H4 (cell line): ENCODE results near the gene SLC5A2. TPM values are rescaled to one million over a fixed set of nuclear protein-coding genes. Genes with fewer than 3 reads are reported as not detected.
"Not testable (repeated sequence)": the region's sequence is repeated elsewhere in the genome, so short reads cannot be mapped to it uniquely, and the experiment has no call there.

ENCODE experiments used
- DNase-seq: peaks from one replicate; pipeline ENCODE4 v3.0.0-alpha.2; 2015; ENCODE audit warnings: low spot score
- total RNA-seq: library from RNA; depleted of rRNA; stranded (reverse); fragments of >200 nt; shearing (Covaris generic); gene quantifications from 2 replicates; pipeline ENCODE4 v1.2.3, GENCODE V29; 2014

Gene SLC5A2
- total RNA-seq, 1 experiment from 2014 or later: not detected

DNA sequence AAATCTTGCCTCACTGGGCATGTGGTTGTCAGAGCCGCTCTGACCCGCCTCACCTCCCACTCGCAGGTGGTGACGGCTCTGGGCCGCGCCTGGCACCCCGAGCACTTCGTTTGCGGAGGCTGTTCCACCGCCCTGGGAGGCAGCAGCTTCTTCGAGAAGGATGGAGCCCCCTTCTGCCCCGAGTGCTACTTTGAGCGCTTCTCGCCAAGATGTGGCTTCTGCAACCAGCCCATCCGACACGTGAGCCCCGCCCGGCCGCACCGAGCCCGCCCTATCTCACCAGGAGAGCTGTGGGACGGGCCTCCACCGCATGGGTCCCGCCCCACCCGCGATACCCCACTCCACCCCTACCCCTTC is 7.0 kb upstream of the SLC5A2 start:
- DNase-seq: no peak

DNA sequence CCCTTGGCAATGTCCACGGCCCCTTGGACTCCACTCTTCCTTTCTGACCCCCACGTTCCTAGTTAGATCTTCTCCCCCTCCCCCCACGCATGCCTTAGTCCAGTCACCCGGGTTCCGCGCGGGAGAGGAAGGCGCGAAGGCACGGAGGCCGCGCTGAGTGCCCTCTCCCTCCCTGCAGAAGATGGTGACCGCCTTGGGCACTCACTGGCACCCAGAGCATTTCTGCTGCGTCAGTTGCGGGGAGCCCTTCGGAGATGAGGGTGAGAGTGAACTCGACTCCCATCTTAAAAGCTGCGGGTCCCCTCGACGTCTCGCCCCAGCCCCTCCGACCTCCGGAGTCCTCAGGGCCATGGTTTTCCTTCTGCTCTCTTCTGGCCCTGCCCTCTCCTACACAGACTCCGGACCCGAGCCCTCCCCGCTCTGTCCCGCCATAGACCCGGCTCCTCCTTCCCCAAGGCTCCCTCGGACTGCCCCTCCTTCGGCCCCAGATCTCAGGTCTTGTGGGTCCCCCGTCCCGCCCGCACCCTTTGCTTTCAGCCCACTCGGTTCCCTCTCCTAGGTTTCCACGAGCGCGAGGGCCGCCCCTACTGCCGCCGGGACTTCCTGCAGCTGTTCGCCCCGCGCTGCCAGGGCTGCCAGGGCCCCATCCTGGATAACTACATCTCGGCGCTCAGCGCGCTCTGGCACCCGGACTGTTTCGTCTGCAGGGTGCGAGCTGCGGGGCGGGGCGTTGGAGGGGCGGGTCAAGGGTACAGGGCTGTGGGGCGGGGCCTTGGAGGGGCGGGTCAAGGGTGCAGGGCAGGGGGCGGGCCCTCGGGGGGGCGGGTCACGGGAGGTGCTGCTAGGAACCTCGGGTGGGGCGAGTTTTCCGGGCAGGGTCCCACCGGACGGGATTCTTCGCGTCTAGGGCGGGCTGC is 6.4 kb upstream of the SLC5A2 start:
- no peak for DNase-seq

DNA sequence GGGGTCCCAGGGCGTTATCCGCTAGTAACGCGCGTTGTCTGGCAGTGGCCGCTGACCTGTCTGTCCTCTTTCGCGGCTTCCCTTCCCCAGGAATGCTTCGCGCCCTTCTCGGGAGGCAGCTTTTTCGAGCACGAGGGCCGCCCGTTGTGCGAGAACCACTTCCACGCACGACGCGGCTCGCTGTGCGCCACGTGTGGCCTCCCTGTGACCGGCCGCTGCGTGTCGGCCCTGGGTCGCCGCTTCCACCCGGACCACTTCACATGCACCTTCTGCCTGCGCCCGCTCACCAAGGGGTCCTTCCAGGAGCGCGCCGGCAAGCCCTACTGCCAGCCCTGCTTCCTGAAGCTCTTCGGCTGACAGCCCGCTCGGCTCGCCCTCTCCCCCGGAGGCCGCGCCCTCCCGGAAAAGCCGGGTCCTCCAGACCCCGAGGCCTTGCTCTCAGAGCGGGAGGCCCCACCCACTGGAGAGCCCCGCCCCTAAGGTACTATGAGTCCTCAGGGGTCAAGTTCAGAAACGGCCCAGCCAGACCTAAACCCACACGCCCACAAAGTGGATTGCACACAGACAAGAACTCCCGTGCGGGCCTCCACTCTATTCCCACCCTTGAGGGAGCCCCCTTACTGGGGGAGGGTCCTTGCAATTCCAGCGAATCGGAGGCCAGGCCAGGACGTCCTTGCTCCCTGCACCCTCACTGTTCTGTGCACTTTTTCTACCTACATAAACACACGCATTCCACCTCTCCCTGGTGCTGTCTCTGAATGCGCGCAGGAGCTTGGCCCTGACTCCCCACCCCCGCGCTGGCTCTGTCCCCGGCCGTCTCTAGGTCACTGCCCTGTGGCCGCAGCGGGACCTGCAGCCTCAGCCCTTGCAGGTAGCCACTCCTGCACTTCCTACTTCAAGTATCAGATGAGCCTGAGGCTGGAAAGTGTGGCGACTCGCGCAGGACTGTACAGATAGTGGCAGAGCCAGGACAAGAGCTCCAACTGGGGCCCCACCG is 5.4 kb upstream of the SLC5A2 start:
- no peak for DNase-seq

DNA sequence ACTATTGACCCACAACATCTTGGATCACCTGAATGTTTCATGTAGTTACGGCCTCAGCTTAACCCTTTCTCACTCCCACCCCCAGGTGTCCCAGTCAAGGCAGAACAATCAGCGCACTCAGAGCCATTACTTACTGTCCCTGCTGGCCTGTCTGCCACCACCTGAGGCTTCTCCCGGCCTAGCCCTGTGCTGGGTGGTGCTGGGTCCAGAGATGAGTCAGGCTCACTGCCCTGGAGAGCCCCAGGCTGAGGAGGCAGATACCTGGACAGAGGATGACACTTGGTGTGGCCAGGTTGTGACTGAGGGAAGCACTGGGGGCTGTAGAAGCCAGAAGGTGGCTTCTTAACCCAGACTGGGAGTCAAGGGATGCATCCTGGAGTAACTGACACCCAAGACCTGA is 4.0 kb upstream of the SLC5A2 start:
- no peak for DNase-seq

DNA sequence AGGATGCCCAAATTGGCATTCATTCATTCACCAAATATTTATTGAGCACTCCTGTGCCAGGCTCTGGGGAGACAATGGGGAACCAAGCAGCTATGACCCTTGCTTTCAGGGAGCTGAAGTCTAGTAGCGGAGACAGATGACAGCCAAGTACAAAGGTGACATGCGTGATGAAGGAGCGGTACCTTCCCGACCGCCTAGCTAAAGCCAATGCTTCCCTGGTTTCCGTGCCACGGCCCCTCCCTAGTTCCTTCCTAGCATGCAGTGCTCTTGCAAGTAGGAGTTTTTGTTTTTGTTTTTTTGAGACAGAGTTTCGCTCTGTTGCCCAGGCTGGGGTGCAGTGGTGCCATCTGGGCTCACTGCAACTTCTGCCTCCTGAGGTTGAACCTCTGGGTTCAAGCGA is 3.2 kb upstream of the SLC5A2 start:
- no peak for DNase-seq

DNA sequence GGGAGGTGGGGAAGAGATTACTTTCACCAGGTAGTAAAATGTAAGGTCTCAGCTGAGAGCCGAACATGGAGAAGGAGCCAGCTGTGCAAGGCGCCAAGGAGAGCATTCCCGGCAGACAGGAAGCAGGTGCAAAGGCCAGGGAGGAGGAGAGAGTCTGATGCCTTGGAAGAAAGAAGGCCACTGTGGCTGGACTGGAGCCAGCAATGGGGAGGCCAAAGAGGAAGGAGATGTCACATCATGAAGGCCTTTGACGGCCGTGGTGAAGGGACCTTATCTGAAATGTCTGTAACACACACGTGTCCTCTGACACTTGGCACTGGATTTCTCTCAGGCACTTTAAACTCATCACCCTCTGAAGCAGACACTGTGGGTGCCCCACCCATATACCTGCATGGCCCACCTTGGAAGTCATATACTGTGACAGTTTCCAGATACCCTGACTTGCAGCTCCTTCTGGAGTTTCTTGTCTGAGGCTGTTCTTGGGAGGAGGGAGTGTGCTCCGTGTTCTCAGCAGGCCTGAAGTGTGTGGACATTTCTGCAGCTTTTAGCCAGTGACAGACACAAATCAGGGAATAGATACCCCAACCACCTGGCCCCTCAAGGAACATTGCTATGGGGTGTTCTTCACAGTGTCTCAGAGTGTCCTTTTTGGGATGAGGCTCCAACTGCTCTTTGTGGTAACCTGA is 1.9 kb upstream of the SLC5A2 start:
- DNase-seq: no peak

DNA sequence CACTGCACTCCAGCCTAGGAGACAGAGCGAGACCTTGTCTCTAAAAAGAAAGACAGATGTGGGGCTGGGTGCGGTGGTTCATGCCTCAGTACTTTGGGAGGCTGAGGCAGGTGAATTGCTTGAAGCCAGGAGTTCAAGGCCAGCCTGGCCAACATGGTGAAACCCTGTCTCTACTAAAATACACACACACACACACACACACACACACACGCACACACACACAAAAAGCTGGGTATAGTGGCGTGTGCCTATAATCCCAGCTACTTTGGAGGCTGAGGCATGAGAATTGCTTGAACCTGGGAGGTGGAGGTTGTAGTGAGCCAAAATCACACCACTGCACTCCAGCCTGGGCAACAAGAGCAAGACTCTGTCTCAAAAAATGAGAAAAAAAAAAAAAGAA is 1.1 kb downstream of the SLC5A2 start:
- not testable (repeated sequence) for DNase-seq

DNA sequence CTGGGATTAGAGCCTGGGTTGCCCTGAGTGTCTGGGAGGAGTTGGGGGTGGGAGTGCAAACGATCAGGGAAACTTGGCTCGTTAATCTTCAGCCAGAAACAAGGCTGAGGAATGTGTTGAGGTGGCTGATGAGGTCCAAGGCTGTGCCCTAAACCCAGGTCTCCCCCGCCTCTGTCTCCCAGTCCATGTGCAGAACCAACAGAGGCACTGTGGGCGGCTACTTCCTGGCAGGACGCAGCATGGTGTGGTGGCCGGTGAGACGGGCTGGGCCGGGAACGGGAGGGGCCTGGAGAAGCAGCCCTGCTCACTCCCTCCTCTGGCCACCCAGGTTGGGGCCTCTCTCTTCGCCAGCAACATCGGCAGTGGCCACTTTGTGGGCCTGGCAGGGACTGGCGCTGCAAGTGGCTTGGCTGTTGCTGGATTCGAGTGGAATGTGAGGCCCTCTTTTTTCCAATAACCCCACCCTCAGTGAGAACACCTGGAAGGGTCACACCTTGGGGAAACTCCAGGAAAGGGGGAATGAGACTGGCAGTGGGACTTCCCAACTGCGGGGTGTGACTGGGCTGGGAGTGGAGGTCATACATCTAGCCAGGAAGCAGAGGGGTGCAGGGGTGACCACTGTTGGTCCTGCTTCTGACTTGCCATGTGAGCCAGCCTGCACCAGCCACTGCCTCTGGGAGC is 1.7 kb downstream of the SLC5A2 start:
- DNase-seq: peak; percentile 27

DNA sequence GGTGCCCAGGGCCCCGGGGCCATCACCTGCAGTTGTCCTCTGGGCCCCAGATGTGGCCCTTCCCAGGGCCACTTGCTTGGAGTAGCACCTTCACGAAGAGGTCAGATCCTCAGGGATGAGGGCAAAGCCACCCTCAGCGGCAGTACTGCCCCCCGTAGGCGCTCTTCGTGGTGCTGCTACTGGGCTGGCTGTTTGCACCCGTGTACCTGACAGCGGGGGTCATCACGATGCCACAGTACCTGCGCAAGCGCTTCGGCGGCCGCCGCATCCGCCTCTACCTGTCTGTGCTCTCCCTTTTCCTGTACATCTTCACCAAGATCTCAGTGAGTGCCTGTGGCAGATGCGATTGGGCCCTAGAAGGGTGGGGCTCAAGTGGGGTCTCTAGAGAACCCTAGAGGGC is 2.6 kb downstream of the SLC5A2 start:
- DNase-seq: no peak

DNA sequence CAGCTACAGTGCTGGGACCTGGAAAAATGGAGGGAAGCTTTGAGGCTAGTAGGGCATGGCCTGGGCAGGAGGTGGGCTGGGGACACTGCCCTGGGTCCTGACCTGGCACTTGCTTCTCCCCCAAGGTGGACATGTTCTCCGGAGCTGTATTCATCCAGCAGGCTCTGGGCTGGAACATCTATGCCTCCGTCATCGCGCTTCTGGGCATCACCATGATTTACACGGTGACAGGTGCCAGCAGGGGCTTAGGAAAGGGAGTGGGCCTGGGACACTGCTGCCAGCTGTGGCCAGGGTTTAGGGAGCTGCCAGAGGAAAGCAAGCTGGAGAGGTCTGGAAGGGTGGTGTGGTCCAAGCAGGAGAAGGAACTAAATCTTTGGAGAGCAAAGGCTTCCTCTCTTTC is 3.1 kb downstream of the SLC5A2 start:
- DNase-seq: no peak

DNA sequence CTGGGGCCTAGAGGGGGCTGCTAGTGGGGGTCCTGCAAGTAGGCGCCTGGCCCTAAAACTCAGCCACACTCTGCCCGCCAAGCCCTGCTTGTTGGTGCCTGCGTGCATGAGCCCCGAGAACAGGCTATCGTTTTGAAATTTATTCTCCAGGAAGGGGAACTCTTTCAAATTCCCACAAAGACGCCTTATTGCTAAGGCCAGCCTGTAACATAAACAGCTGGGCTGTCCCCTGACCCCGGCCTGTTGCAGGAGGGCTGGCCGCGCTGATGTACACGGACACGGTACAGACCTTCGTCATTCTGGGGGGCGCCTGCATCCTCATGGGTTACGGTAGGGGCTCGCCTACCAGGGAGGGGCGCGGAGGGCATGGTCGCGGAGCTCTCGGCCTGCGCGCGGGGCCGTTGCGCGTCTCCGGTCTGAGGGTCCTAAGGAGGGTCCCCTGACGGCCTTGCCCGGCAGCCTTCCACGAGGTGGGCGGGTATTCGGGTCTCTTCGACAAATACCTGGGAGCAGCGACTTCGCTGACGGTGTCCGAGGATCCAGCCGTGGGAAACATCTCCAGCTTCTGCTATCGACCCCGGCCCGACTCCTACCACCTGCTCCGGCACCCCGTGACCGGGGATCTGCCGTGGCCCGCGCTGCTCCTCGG is 4.3 kb downstream of the SLC5A2 start:
- no peak for DNase-seq

DNA sequence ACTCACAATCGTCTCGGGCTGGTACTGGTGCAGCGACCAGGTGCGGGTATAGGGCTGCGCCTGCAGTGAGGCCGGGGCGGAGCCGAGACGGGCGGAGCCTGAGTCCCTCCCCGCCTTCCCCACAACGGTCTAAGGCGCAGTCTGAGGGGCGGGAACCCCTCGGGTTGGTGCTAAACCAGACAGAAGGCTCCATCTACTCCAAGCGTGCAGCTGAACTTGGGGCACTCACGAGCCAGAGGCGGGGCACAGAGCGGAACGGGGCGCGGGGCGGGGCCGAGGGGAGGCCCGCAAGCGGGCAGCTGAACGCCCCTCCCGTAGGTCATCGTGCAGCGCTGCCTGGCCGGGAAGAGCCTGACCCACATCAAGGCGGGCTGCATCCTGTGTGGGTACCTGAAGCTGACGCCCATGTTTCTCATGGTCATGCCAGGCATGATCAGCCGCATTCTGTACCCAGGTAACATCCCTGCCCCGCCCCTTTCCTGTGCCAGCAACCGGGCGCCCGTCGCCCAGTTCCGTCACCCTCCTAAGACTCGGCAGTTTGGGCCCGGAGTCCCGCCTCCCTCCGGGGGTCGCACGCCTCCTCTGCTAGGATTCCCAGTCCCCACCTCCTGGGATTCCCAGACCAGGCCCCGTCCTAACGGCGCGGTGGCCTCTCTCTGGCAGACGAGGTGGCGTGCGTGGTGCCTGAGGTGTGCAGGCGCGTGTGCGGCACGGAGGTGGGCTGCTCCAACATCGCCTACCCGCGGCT is 5.0 kb downstream of the SLC5A2 start:
- no peak for DNase-seq

DNA sequence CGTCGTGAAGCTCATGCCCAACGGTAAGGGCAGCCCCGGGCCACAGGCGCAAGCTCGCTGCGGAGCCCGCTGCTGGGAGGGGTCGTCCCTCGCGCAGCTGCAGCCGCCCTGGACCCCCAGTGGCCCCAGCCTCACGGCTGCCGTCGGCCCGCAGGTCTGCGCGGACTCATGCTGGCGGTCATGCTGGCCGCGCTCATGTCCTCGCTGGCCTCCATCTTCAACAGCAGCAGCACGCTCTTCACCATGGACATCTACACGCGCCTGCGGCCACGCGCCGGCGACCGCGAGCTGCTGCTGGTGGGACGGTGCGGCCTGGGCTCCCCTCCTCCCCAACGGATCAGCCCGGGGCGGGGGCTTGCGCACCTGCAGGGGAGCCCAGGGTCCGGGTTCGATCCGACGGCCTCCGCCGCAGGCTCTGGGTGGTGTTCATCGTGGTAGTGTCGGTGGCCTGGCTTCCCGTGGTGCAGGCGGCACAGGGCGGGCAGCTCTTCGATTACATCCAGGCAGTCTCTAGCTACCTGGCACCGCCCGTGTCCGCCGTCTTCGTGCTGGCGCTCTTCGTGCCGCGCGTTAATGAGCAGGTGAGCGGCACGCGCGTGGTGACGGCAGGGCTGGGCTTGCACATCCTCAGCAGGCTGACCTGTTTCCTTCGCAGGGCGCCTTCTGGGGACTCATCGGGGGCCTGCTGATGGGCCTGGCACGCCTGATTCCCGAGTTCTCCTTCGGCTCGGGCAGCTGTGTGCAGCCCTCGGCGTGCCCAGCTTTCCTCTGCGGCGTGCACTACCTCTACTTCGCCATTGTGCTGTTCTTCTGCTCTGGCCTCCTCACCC is 5.8 kb downstream of the SLC5A2 start:
- DNase-seq: no peak

DNA sequence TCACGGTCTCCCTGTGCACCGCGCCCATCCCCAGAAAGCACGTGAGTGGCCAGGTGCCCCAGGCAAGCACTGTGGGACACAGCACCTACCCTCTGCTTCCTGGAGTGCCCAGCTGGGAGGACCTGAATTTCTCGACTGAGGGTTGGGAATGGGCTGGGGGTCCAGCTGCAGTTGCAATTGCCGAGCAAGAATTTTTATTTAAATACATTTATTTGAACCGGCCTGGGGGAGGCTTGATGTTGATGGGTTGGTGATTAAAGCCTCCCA is 6.3 kb downstream of the SLC5A2 start:
- DNase-seq: no peak

DNA sequence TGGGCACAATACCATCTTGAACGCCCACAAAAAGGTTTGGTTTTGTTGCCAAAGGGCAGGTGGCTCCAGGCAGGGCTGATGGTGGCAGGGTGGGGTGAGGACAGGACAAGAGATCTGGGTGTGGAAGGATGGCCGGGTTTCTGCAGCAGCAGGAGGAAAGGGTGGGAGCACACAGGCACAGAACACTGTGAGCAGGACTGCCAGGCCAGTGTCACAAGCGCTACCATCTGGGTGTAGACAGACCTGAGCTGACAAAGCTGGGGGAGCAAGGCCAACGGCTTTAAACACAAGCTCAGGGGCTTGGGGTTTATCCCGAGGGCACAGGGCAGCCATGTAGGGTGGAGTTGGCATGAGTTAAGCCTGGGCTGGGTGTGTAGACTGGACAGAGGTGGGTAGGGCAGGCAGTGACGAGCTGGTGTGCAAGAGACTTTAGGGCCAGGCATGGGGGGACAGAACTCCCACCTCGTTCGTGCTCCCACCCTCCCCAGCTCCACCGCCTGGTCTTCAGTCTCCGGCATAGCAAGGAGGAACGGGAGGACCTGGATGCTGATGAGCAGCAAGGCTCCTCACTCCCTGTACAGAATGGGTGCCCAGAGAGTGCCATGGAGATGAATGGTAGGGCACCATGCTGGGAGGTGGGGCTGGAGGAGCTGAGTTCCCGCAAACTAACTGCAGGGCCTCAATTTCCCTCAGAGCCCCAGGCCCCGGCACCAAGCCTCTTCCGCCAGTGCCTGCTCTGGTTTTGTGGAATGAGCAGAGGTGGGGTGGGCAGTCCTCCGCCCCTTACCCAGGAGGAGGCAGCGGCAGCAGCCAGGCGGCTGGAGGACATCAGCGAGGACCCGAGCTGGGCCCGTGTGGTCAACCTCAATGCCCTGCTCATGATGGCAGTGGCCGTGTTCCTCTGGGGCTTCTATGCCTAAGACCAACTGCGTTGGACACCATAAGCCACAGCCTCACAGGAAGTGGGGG is 7.0 kb downstream of the SLC5A2 start:
- no peak for DNase-seq

DNA sequence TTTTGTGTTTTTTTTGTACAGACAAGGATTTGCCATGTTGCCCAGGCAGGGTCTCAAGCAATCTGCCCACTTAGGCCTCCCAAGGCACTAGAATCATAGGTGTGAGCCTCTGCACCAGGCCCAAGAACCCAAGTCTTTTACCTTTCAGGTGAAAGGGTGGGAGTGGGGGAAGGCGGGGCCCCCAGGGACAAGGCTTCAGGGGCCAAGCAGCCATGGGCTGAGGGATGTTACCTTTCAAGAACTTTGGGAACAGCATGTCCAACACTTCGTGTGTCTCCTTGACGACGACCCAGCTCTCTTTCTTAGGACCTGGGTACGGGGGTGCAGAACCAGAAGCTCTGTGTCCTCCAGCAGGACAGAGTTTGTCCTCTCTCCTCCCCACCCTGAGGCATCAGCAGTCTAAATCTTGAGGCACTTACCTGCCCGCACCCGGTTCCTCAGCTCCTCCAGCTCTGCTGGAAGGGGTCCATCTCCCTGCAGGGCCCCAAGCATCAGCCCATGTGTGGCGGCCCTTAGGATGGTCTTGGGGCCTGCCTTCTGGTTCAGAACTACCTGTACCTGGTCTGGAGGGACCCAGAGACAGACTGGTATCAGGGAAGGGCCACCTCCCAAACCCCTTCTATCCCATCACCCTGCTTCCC is 9.0 kb downstream of the SLC5A2 start:
- no peak for DNase-seq

DNA sequence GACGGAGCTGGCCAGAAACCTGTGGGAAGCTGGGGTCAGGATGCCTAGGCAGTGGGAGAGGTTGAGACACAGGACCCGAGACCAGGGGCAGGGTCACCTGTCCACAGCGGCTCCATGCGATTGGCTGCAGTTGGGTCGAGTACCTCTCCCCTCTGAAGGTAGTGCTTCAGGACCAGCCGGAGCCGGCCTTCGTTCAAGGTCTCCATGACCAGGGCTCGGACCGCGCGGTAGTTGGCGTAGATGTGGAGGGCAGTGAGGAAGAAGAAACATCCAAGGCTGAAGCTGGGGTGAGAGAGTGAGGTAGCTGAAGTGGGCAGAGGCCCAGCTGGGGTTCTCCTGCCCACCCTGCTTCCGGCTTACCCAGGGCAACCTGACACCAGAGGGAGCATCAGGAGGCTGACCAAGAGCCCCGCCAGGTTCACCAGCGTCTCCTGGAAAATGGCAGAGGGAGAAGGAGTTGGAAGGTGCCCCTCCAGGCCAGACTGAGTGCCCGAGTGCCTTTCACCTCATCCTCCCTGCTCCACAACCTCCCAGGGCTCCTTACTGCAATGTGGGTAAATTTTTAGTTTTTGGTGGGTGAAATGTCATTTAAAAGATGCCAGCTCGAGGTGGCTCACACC is 10.7 kb downstream of the SLC5A2 start:
- DNase-seq: no peak
